MM.1S (cell line): ENCODE results near the gene GUCY1A2.

Experiments
- CTCF ChIP-seq: fragments of 300-600 bp; sonication (generic); IDR thresholded peaks from 2 replicates; pipeline ENCODE4 v1.5.1; 2016; ENCODE audit warnings: antibody characterized with exemption, low read length, mixed read lengths
- EZH2 ChIP-seq: fragments of 300-600 bp; sonication (generic); optimal IDR thresholded peaks from 2 replicates; pipeline ENCODE3; 2017; ENCODE audit warnings: low read depth, mild to moderate bottlenecking, antibody characterized with exemption, low read length, mixed read lengths
- EZH2phosphoT487 ChIP-seq: fragments of 300-600 bp; sonication (generic); IDR thresholded peaks from 2 replicates; pipeline ENCODE4 v1.6.1; 2018; ENCODE audit warnings: antibody characterized with exemption, low read length

DNA sequence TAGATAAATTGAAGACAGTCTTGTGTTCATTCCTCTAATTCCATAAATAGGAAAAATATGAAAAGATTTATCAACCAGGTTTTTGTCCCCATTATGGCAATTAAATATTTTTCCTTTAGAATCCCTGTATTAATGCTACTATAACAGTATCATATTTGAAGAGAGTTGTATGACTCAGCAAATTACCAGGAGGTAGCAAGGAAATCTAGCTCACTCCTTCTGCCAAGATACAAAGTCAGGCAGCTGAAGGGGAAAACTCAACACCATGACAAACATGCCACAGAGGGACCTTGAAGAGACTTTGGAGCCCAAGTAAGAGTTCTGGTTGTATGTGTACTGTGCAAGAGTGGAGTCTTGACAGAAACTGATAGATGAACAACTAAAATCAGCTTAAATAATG is 143.3 kb downstream of the GUCY1A2 start:
- TF ChIP-seq CTCF (no peak), EZH2 (no peak), EZH2phosphoT487 (no peak)
